Bronchial epithelial cell (primary cell): ENCODE data around the gene C2orf76. TPM values are rescaled to one million over a fixed set of nuclear protein-coding genes. Genes with fewer than 3 reads are reported as not detected.

Source experiments
- DNase-seq: peaks from one replicate; pipeline ENCODE4 v3.0.0-alpha.2; 2010; ENCODE audit warnings: low read depth
- FAIRE-seq: peaks from 2 replicates; lab custom pipeline; 2011; peaks lifted over from hg19 to GRCh38; lab: Jason Lieb, UNC
- H3K27me3 ChIP-seq: 2 replicates; pipeline ENCODE4 v1.5.1; 2011; ENCODE audit warnings: low read length; ENCODE audit not compliant: control insufficient read depth, insufficient read depth
- H3K36me3 ChIP-seq: 2 replicates; pipeline ENCODE4 v1.5.1; 2011; ENCODE audit warnings: low read length; ENCODE audit not compliant: control insufficient read depth, insufficient read depth
- H3K4me3 ChIP-seq: 2 replicates; pipeline ENCODE4 v1.5.1; 2011; ENCODE audit warnings: mild to moderate bottlenecking, low read depth, low read length, control low read depth
- total RNA-seq: library from RNA; depleted of rRNA; stranded (reverse); fragments of >200 nt; gene quantifications from 2 replicates; pipeline ENCODE4 v1.2.1, GENCODE V29; 2014
- TF ChIP-seq, protein P1 (sequence below): IDR thresholded peaks from 2 replicates; pipeline ENCODE4 v1.5.1; 2011; ENCODE audit warnings: mild to moderate bottlenecking, moderate library complexity, low read length, control low read depth, inconsistent platforms; ENCODE audit not compliant: insufficient read depth, severe bottlenecking

The C2orf76 gene
- total RNA-seq, 1 donor from 2014 or later, result 4.7 TPM

DNA sequence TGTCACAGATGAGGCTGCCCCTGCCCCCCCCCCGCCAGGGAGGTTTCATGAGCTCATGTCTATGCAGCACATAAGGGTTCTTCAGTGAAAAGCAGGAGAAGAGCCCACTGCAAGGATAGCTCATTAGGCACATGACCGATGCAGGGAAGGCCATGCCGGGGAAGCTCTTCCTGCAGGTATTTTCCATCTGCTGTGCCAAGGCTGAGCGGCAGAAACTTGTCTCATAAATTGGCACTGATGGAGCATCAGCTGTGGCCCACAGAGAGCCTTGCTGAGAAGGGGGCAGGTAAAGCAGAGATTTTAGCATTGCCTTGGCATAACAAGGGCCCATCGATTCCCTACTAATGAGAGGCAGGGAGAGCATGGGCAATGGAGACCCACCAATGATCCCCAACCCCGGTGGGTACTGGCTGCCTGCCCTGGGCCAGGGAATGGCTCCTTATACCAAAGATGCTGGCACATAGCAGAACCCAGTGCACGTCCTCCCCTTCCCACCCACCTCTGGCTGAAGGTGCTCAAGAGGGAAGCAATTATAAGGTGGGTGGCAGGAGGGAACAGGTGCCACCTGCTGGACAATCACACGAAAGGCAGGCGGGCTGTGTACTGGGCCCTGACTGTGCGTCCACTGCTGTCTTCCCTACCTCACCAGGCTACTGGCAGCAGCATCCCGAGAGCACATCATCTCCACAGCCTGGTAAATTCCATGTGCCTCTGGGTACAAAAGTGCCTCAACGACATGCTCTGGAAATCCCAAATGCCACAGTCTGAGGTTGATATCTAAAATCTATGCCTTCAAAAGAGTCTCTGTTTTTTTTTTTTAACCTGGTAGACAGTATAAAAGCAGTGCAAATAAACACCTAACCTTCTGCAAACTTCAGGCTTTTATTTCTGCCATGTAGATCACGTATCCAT lies 101.6 kb downstream of the C2orf76 start:
- TF ChIP-seq, protein P1, sequence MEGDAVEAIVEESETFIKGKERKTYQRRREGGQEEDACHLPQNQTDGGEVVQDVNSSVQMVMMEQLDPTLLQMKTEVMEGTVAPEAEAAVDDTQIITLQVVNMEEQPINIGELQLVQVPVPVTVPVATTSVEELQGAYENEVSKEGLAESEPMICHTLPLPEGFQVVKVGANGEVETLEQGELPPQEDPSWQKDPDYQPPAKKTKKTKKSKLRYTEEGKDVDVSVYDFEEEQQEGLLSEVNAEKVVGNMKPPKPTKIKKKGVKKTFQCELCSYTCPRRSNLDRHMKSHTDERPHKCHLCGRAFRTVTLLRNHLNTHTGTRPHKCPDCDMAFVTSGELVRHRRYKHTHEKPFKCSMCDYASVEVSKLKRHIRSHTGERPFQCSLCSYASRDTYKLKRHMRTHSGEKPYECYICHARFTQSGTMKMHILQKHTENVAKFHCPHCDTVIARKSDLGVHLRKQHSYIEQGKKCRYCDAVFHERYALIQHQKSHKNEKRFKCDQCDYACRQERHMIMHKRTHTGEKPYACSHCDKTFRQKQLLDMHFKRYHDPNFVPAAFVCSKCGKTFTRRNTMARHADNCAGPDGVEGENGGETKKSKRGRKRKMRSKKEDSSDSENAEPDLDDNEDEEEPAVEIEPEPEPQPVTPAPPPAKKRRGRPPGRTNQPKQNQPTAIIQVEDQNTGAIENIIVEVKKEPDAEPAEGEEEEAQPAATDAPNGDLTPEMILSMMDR, result peak; percentile 96
- Histone ChIP-seq H3K36me3 (peaks cover 5% of the 10 kb centered on the region), H3K27me3 (no peaks in the 10 kb centered on the region), H3K4me3 (no peak overlapping the region)
- DNase-seq (peak; percentile 48), FAIRE-seq (no peak)

DNA sequence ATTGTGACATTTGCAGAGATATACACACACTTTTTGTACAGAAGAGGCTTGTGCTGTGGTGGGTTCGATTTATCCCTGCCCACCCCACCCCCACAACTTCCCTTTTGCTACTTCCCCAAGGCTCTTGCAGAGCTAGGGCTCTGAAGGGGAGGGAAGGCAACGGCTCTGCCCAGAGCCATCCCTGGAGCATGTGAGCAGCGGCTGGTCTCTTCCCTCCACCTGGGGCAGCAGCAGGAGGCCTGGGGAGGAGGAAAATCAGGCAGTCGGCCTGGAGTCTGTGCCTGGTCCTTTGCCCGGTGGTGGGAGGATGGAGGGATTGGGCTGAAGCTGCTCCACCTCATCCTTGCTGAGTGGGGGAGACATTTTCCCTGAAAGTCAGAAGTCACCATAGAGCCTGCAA lies 103.0 kb downstream of the C2orf76 start:
- FAIRE-seq (no peak), DNase-seq (no peak)
- TF ChIP-seq, protein P1, result no peak
- H3K27me3 ChIP-seq, result no peaks in the 10 kb centered on the region
- H3K4me3 ChIP-seq, result no peak overlapping the region
- peaks cover 5% of the 10 kb centered on the region for H3K36me3 ChIP-seq

DNA sequence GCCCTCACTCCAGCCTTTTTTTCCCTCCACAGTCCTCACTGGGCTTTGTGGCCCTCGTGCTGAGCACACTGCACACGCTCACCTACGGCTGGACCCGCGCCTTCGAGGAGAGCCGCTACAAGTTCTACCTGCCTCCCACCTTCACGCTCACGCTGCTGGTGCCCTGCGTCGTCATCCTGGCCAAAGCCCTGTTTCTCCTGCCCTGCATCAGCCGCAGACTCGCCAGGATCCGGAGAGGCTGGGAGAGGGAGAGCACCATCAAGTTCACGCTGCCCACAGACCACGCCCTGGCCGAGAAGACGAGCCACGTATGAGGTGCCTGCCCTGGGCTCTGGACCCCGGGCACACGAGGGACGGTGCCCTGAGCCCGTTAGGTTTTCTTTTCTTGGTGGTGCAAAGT lies 103.6 kb downstream of the C2orf76 start:
- H3K4me3 ChIP-seq, result no peak overlapping the region
- TF ChIP-seq, protein P1, result no peak
- peaks cover 5% of the 10 kb centered on the region for H3K36me3 ChIP-seq
- H3K27me3 ChIP-seq, result no peaks in the 10 kb centered on the region
- FAIRE-seq (no peak), DNase-seq (no peak)

DNA sequence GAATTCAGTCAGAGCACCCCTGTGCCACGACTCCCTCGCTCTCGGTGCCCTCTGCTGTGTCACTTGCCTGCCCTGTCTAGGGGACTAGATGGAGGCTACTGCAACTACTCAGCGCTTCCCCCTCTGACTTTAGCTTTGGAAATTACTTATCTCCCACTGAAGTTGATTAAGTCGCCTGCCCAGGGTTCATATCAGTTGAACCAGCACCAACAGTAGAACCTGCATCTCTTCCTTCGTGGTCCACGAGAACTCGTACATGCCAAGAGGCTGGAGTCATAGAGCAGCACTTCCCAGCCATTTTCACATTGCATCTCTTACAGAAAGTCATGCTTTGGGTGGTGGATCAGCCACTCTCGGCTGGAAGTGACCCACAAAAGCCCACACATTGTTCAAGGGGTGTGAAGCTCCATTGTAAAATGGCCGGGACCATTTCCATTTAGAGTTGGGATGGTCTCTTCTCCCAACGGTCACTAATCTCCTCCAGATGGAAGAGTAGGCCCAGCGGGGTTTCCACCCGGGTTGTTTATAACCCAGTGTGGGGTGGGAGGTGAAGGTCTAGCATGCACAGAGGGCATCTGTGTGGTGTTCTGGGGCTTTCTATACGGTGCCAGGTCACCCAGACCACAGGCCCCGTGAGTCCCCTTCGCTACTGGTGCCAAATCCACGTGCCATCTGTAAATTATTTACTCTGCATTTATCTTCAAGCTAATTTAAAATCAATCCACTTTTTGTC lies 105.0 kb downstream of the C2orf76 start:
- H3K36me3 ChIP-seq, result peaks cover 9% of the 10 kb centered on the region
- H3K4me3 ChIP-seq, result no peak overlapping the region
- DNase-seq (no peak), FAIRE-seq (peak; percentile 88)
- H3K27me3 ChIP-seq, result no peaks in the 10 kb centered on the region
- TF ChIP-seq, protein P1, result no peak

DNA sequence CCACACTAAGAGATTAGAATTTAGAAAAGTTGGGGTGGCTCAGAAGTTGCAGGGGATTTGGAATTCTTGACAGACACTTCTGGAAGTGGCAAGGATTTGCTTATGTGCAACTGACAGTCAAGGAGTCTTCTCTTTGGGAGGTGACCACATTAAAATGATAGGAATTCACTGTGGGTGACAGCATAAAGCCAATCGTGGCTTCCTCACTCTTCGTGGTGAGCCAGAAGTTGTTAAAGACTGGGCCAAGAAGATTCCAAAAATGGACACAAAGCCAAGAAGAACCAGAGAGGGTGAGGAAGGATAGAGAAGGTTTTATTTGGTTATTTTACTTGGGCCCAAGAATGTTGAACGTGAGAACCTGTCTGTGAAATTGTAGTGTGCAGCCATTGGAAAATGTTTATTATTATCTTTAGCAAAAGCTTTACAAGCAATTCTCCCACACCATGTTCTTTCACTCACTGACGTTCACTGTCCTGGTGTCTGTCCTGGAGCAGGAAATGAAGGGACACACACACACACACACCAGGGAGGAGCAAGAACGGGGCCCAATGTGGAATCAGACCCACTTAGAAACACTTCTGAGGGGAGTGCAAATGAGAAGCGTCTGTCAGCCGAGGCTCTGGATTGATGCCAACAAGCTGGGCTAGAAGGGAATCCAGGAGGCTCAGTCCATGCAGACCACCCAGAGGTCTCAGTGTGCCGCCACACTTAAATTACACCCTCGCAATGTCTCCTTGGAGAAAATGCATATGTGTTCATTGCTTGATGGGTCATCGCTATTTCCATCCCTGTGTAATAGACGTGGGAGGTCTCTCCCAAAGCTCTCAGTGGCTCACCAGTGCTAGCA lies 105.8 kb downstream of the C2orf76 start:
- TF ChIP-seq, protein P1, result no peak
- FAIRE-seq, result no peak
- DNase-seq, result no peak
- Histone ChIP-seq H3K4me3 (no peak overlapping the region), H3K36me3 (peaks cover 9% of the 10 kb centered on the region), H3K27me3 (no peaks in the 10 kb centered on the region)
